ENCODE data around the gene RSRP1. TPM values are rescaled to one million over a fixed set of nuclear protein-coding genes. Genes with fewer than 3 reads are reported as not detected.
"Not testable (repeated sequence)": the region's sequence is repeated elsewhere in the genome, so short reads cannot be mapped to it uniquely, and the experiment has no call there.

RSRP1 gene
- total and polyA plus RNA-seq, 2 of the 13 experiments (the other 11 are each of a cell fraction or from before 2014, with no cell fraction given), result 43.9 to 52.8 TPM

- H3K9me3 ChIP-seq (ENCODE audit: low read length); H2AFZ ChIP-seq (ENCODE audit: low read length); H3K9ac ChIP-seq (ENCODE audit: insufficient read depth, low read depth, low read length); in situ Hi-C loops (cut with HindIII; ENCODE audit: extremely low pct_ligation_motif_present, low pct_unique_long_range_greater_than_20kb); H3K4me1 ChIP-seq (ENCODE audit: insufficient read depth, low read length); ATAC-seq; H3K27me3 ChIP-seq (ENCODE audit: control insufficient read depth in 1 of 2, insufficient read depth in 2 of 2, low read length in 2 of 2); H4K20me1 ChIP-seq (ENCODE audit: insufficient read depth, low read length); BruUV-seq (replicated peaks); FAIRE-seq; H3K27ac ChIP-seq (ENCODE audit: extremely low read length, insufficient read depth, low read length); CTCF ChIA-PET (ENCODE audit: low intra/inter-chr PET ratio, low total read pairs); H3K36me3 ChIP-seq (replicated peaks in 1 of 2; ENCODE audit: control insufficient read depth in 1 of 2, insufficient read depth in 2 of 2, low read length in 2 of 2); intact Hi-C loops (cut with micrococcal nuclease; ENCODE audit: unreplicated experiment); H3K79me2 ChIP-seq (ENCODE audit: insufficient read depth, low read length); DNase-seq (ENCODE audit: low spot score): not testable (repeated sequence)
- POLR2A ChIA-PET, result interaction anchor here (1.1 to 1.2 kb wide), 2 partner anchors 21 to 28 kb away, joined by 3 to 4 read pairs; partner anchors contain the start of gene RSRP1
- peak overlapping the region in 1 of 3 experiments; percentile 55; a peak in 1 of 6 replicates for H3K4me3 ChIP-seq (replicated peaks in 1 of 3; ENCODE audit: insufficient read depth in 1 of 3, low read depth in 2 of 3, low read length in 3 of 3)
- peak overlapping the region; percentile 45 for H3K4me2 ChIP-seq (ENCODE audit: low read depth, low read length)
- TF ChIP-seq ZNF3 (CRISPR knock-in tag; IDR thresholded peaks at IDR 0.05) (peak; percentile 85), ZMYM3 (CRISPR knock-in tag; IDR thresholded peaks at IDR 0.05) (0 out of 2 replicates have a peak, but pooled peaks have one; percentile 31), ZKSCAN1 (IDR thresholded peaks at IDR 0.05; ENCODE audit: low read length) (peak; percentile 58; the same call in 1 of the 2 replicates)
- WGBS (ENCODE audit: low lambda C conversion rate), result 43% methylated on average over 10 of the region's 14 CpGs
These were observed 21.0 kb upstream of the RSRP1 start for GRCh38 chr1:25268143-25268760.

- TF ChIP-seq PHF8 (CRISPR knock-in tag; IDR thresholded peaks at IDR 0.05) (0 out of 2 replicates have a peak, but pooled peaks have one; percentile 18), TAF1 (CRISPR knock-in tag; IDR thresholded peaks at IDR 0.05) (0 out of 2 replicates have a peak, but pooled peaks have one; percentile 17), ZNF687 (CRISPR knock-in tag; IDR thresholded peaks at IDR 0.05) (peak; percentile 21; the same call in 1 of the 2 replicates), RBFOX2 (IDR thresholded peaks at IDR 0.05; ENCODE audit: low read depth, low read length) (0 out of 2 replicates have a peak, but pooled peaks have one; percentile 34)
- CTCF ChIA-PET (ENCODE audit: low intra/inter-chr PET ratio, low total read pairs); H3K79me2 ChIP-seq (ENCODE audit: insufficient read depth, low read length); H4K20me1 ChIP-seq (ENCODE audit: insufficient read depth, low read length); H3K9me3 ChIP-seq (ENCODE audit: low read length); intact Hi-C loops (cut with micrococcal nuclease; ENCODE audit: unreplicated experiment); H3K36me3 ChIP-seq (replicated peaks in 1 of 2; ENCODE audit: control insufficient read depth in 1 of 2, insufficient read depth in 2 of 2, low read length in 2 of 2); H3K27me3 ChIP-seq (ENCODE audit: control insufficient read depth in 1 of 2, insufficient read depth in 2 of 2, low read length in 2 of 2); H3K4me1 ChIP-seq (ENCODE audit: insufficient read depth, low read length); in situ Hi-C loops (cut with HindIII; ENCODE audit: extremely low pct_ligation_motif_present, low pct_unique_long_range_greater_than_20kb); H2AFZ ChIP-seq (ENCODE audit: low read length): not testable (repeated sequence)
- POLR2A ChIA-PET, result interaction anchor here (1.1 to 1.2 kb wide), 2 partner anchors 20 to 28 kb away, joined by 3 to 4 read pairs; partner anchors contain the start of gene RSRP1
- TSS peak; percentile 81 for BruUV-seq (replicated peaks)
- DNase-seq (ENCODE audit: low spot score) (peak; percentile 60), ATAC-seq (peak; percentile 85), FAIRE-seq (peak; percentile 77)
- peak overlapping the region; percentile 45 for H3K4me2 ChIP-seq (ENCODE audit: low read depth, low read length)
- peak overlapping the region in 2 of 3 experiments; percentile 54 to 55; a peak in 4 of 6 replicates for H3K4me3 ChIP-seq (replicated peaks in 1 of 3; ENCODE audit: insufficient read depth in 1 of 3, low read depth in 2 of 3, low read length in 3 of 3)
- peak overlapping the region; percentile 50 for H3K27ac ChIP-seq (ENCODE audit: extremely low read length, insufficient read depth, low read length)
- H3K9ac ChIP-seq (ENCODE audit: insufficient read depth, low read depth, low read length), result peak overlapping the region; percentile 22; the same call in 1 of the 2 replicates
- WGBS (ENCODE audit: low lambda C conversion rate), result 0% methylated on average over 1 of the region's 56 CpGs
These were observed 20.3 kb upstream of the RSRP1 start for GRCh38 chr1:25267288-25268142.
